Hepatocyte (in vitro differentiated cells): Measurements from ENCODE around the gene GTSF1L.

Experiments used
- EZH2 ChIP-seq: fragments of 200-600 bp; sonication (generic); IDR thresholded peaks from 2 replicates; pipeline ENCODE4 v1.6.1; 2016; ENCODE audit warnings: antibody characterized with exemption, mild to moderate bottlenecking, borderline replicate concordance
- TF ChIP-seq, protein P1 (sequence below): fragments of 200-600 bp; sonication (generic); IDR thresholded peaks from 2 replicates; pipeline ENCODE4 v1.5.1; 2016; ENCODE audit warnings: antibody characterized with exemption, mild to moderate bottlenecking; ENCODE audit not compliant: poor library complexity

DNA sequence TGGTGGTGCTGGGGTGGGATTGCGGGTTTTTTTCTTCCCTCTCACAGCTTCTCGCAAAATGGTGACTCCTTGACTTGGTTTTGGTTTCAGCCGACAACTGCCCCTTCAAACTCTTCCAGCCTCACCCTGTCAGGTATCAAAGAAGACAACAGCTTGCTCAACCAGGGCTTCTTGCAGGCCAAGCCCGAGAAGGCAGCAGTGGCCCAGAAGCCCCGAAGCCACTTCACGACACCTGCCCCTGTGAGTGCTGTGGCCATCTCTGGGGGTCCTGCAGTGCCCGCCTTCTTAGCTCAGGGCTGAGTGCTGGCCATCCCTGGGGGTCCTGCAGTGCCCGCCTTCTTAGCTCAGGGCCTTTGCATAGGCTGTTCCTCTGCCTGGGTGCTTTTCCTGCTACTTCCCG is 11.8 kb downstream of the GTSF1L start:
- TF ChIP-seq, protein P1, sequence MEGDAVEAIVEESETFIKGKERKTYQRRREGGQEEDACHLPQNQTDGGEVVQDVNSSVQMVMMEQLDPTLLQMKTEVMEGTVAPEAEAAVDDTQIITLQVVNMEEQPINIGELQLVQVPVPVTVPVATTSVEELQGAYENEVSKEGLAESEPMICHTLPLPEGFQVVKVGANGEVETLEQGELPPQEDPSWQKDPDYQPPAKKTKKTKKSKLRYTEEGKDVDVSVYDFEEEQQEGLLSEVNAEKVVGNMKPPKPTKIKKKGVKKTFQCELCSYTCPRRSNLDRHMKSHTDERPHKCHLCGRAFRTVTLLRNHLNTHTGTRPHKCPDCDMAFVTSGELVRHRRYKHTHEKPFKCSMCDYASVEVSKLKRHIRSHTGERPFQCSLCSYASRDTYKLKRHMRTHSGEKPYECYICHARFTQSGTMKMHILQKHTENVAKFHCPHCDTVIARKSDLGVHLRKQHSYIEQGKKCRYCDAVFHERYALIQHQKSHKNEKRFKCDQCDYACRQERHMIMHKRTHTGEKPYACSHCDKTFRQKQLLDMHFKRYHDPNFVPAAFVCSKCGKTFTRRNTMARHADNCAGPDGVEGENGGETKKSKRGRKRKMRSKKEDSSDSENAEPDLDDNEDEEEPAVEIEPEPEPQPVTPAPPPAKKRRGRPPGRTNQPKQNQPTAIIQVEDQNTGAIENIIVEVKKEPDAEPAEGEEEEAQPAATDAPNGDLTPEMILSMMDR: no peak
- no peak for TF ChIP-seq EZH2
